ENCODE results near the gene CACNA1C. TPM values are rescaled to one million over a fixed set of nuclear protein-coding genes. Genes with fewer than 3 reads are reported as not detected.

Gene CACNA1C
- total RNA-seq, 6 donors from 2014 or later, result 5.2 to 45.1 (median 8.8) TPM

GRCh38 chr12:2355604-2356003, 302.8 kb downstream of the CACNA1C start:
- peaks cover 7 to 17% (median 12%) of the 10 kb centered on the region in 4 donors for H3K4me1 ChIP-seq
- ATAC-seq (ENCODE audit: low FRiP score in 2 of 2), result no peak

DNA sequence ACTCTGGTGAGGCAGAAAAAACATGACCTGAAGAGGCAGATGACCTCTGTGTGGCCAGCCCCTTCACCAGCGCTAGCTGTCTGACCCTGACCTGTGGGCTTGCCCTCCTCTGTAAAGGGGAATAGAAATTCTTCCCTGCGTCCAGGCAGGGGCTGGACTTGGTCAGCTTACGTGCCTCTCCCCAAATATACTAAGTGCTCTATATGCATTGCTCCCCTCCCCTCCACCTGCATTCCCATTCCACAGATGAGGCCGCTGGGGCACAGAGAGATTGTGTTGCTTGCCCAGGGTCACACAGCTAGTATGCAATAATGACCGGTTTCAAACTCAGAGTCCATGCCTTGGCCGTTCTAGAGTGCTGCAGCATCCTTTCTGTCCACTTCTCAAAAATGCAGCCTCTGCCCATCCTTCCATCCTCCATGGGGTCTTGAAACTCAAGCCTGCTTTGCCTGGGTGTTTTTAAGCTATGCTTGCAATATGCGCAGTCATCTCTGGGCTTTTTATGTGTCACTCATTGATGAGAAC, 303.9 kb downstream of the CACNA1C start:
- ATAC-seq (ENCODE audit: low FRiP score in 2 of 2) (no peak), DNase-seq (no peak)
- no peak for TF ChIP-seq EP300 (IDR thresholded peaks at IDR 0.05)
- TF ChIP-seq CTCF (IDR thresholded peaks at IDR 0.05), result no peak
- TF ChIP-seq POLR2A (IDR thresholded peaks at IDR 0.05), result no peak
- TF ChIP-seq POLR2AphosphoS5 (IDR thresholded peaks at IDR 0.05), result no peak
- Histone ChIP-seq H3K27me3 (no peaks in the 10 kb centered on the region), H3K4me3 (no peak overlapping the region), H3K36me3 (no peaks in the 10 kb centered on the region), H3K9me3 (no peaks in the 10 kb centered on the region), H3K4me1 (peaks cover 7 to 17% (median 12%) of the 10 kb centered on the region in 4 donors), H3K27ac (no peak overlapping the region)
- WGBS, 2 donors, result 89% methylated on average over 7 of the region's 7 CpGs

More at GRCh38 chr12:2355604-2356003, 302.8 kb downstream of the CACNA1C start:
- 81 to 89% methylated on average over 5 of the region's 5 CpGs for WGBS, 2 donors
- Histone ChIP-seq H3K9me3 (no peaks in the 10 kb centered on the region), H3K4me3 (no peak overlapping the region), H3K27ac (no peak overlapping the region), H3K27me3 (no peaks in the 10 kb centered on the region), H3K36me3 (no peaks in the 10 kb centered on the region)
- no peak for DNase-seq
- TF ChIP-seq POLR2AphosphoS5 (IDR thresholded peaks at IDR 0.05) (no peak), POLR2A (IDR thresholded peaks at IDR 0.05) (no peak), EP300 (IDR thresholded peaks at IDR 0.05) (no peak), CTCF (IDR thresholded peaks at IDR 0.05) (no peak)

DNA sequence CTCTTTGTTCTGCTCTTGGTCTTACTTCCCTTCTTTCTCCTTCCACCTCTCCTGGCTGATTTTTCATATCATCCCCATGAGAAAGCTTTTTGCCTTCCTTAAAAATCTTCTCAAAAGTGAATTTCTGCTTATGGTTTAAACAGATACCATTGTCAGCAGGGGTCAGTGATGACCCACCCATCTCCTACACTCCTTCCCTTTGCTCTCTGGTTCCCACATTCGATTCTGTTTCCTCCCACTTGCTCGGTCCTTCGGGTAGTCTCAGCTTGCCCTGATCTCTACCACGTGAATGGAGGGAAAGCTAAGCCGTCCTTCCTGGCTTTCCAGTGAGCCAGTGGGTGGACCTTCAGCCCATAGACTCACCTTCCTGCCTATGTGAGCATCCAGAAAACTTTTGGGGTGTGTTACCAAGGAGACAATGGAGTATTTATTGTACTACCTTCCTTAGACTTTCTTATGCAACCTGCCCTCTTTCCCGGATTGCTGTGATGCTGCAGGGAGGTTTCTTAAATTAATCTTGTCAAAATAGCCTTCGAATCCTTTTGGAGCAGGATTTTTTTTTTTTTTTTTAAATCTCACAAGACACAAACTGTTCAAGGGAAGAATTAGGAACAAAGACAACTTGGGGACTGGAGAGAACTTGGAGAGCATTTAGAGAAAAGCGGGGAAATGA, 306.3 kb downstream of the CACNA1C start:
- H3K27me3 ChIP-seq, result no peaks in the 10 kb centered on the region
- H3K27ac ChIP-seq, result peak overlapping the region in 3 of 4 donors; percentile 5 to 37 (median 12)
- no peak overlapping the region for H3K4me3 ChIP-seq
- no peak for DNase-seq
- no peak for TF ChIP-seq POLR2AphosphoS5 (IDR thresholded peaks at IDR 0.05)
- no peak for TF ChIP-seq EP300 (IDR thresholded peaks at IDR 0.05)
- TF ChIP-seq CTCF (IDR thresholded peaks at IDR 0.05), result no peak
- no peak for TF ChIP-seq POLR2A (IDR thresholded peaks at IDR 0.05)
- no peaks in the 10 kb centered on the region for H3K9me3 ChIP-seq
- peaks cover 7 to 17% (median 12%) of the 10 kb centered on the region in 4 donors for H3K4me1 ChIP-seq
- peak in 1 of 2 donors; percentile 64 for ATAC-seq (ENCODE audit: low FRiP score in 2 of 2)
- no peaks in the 10 kb centered on the region for H3K36me3 ChIP-seq
- 42 to 55% methylated on average over 8 of the region's 8 CpGs for WGBS, 2 donors

GRCh38 chr12:2359725-2360629, 307.2 kb downstream of the CACNA1C start:
- Histone ChIP-seq H3K4me1 (peaks cover 7 to 24% (median 12%) of the 10 kb centered on the region in 4 donors), H3K27me3 (no peaks in the 10 kb centered on the region), H3K36me3 (no peaks in the 10 kb centered on the region), H3K27ac (no peak overlapping the region), H3K9me3 (no peaks in the 10 kb centered on the region), H3K4me3 (no peak overlapping the region)
- ATAC-seq (ENCODE audit: low FRiP score in 2 of 2) (no peak), DNase-seq (no peak)
- TF ChIP-seq EP300 (IDR thresholded peaks at IDR 0.05) (no peak), CTCF (IDR thresholded peaks at IDR 0.05) (no peak), POLR2AphosphoS5 (IDR thresholded peaks at IDR 0.05) (no peak), POLR2A (IDR thresholded peaks at IDR 0.05) (no peak)
- WGBS, 2 donors, result 80 to 88% methylated on average over 13 to 15 of the region's 15 CpGs

All from upper lobe of left lung (tissue), 6 donors.